Neural progenitor cell (in vitro differentiated cells): Measurements from ENCODE around the gene OVOL2. TPM values are rescaled to one million over a fixed set of nuclear protein-coding genes. Genes with fewer than 3 reads are reported as not detected.

Experiments
- DNase-seq: peaks from one replicate; pipeline ENCODE4 v3.0.0-alpha.2; 2016; ENCODE audit warnings: low spot score
- H2AFZ ChIP-seq: fragments of 200-600 bp; sonication (generic); replicated peaks from 2 replicates; pipeline ENCODE4 v1.6.1; 2016; ENCODE audit warnings: antibody characterized with exemption
- H3F3A ChIP-seq: fragments of 200-600 bp; sonication (generic); 2 replicates; pipeline ENCODE4 v1.6.1; 2016; ENCODE audit warnings: antibody characterized with exemption, low read depth
- H3K27ac ChIP-seq: fragments of 200-600 bp; sonication (generic); 2 replicates; pipeline ENCODE4 v1.5.1; 2016; ENCODE audit warnings: mild to moderate bottlenecking
- H3K27me3 ChIP-seq: fragments of 200-600 bp; sonication (generic); 2 replicates; pipeline ENCODE4 v1.6.1; 2016; ENCODE audit warnings: mild to moderate bottlenecking, moderate library complexity
- H3K36me3 ChIP-seq: fragments of 200-600 bp; sonication (generic); 2 replicates; pipeline ENCODE4 v1.5.1; 2016
- H3K4me1 ChIP-seq: fragments of 200-600 bp; sonication (generic); 2 replicates; pipeline ENCODE4 v1.6.1; 2016; ENCODE audit warnings: mixed run types
- H3K4me2 ChIP-seq: fragments of 200-600 bp; sonication (generic); 2 replicates; pipeline ENCODE4 v1.6.1; 2016
- H3K4me3 ChIP-seq: fragments of 200-600 bp; sonication (generic); 2 replicates; pipeline ENCODE4 v1.5.1; 2016
- H3K79me2 ChIP-seq: fragments of 200-600 bp; sonication (generic); 2 replicates; pipeline ENCODE4 v1.6.1; 2016; ENCODE audit warnings: low read depth
- H3K9ac ChIP-seq: fragments of 200-600 bp; sonication (generic); 2 replicates; pipeline ENCODE4 v1.6.1; 2016
- H3K9me3 ChIP-seq: fragments of 200-600 bp; sonication (generic); 2 replicates; pipeline ENCODE4 v1.5.1; 2016; ENCODE audit warnings: low read depth
- H4K20me1 ChIP-seq: fragments of 200-600 bp; sonication (generic); 2 replicates; pipeline ENCODE4 v1.6.1; 2016; ENCODE audit warnings: low read depth
- H3K27ac Mint-ChIP-seq: 3 replicates; pipeline ENCODE4 v1.8.0; 2021; ENCODE audit warnings: mixed read lengths
- H3K27me3 Mint-ChIP-seq: 2 replicates; pipeline ENCODE4 v1.8.0; 2022; ENCODE audit warnings: low read depth, mild to moderate bottlenecking, inconsistent platforms, moderate library complexity, mixed read lengths; ENCODE audit not compliant: insufficient read depth
- H3K36me3 Mint-ChIP-seq: 3 replicates; pipeline ENCODE4 v1.8.0; 2021; ENCODE audit warnings: mixed read lengths
- H3K4me1 Mint-ChIP-seq: 3 replicates; pipeline ENCODE4 v1.8.0; 2021; ENCODE audit warnings: mixed read lengths
- H3K4me3 Mint-ChIP-seq: 3 replicates; pipeline ENCODE4 v1.8.0; 2021; ENCODE audit warnings: mild to moderate bottlenecking, moderate library complexity, mixed read lengths
- H3K9me3 Mint-ChIP-seq: 3 replicates; pipeline ENCODE4 v1.8.0; 2020; ENCODE audit warnings: mixed read lengths
- CTCF ChIP-seq: fragments of 200-600 bp; sonication (generic); IDR thresholded peaks from 2 replicates; pipeline ENCODE4 v1.5.1; 2017; ENCODE audit warnings: antibody characterized with exemption, mild to moderate bottlenecking
- EZH2 ChIP-seq: fragments of 200-600 bp; sonication (generic); IDR thresholded peaks from 2 replicates; pipeline ENCODE4 v1.6.1; 2017; ENCODE audit warnings: antibody characterized with exemption, mild to moderate bottlenecking, moderate library complexity
- EZH2phosphoT487 ChIP-seq: fragments of 200-600 bp; sonication (generic); IDR thresholded peaks from 2 replicates; pipeline ENCODE4 v1.6.1; 2017; ENCODE audit warnings: antibody characterized with exemption
- total RNA-seq: library from RNA; depleted of rRNA; stranded (reverse); fragments of >200 nt; gene quantifications from 2 replicates; pipeline ENCODE4 v1.2.3, GENCODE V29; 2015; ENCODE audit warnings: low replicate concordance

The OVOL2 gene
- total RNA-seq, 1 donor from 2014 or later: 0.62 TPM

GRCh38 chr20:18034039-18034438, 23.7 kb downstream of the OVOL2 start:
- Histone ChIP-seq H3K27ac (peak overlapping the region; percentile 14), H3K9me3 (no peaks in the 10 kb centered on the region), H3K9ac (no peak overlapping the region), H3K4me2 (peak overlapping the region; percentile 32), H3K27me3 (no peaks in the 10 kb centered on the region), H4K20me1 (no peaks in the 10 kb centered on the region), H3K36me3 (no peaks in the 10 kb centered on the region), H3K4me1 (peaks cover 37% of the 10 kb centered on the region), H3F3A (peaks cover 23% of the 10 kb centered on the region), H3K79me2 (no peaks in the 10 kb centered on the region), H3K4me3 (no peak overlapping the region), H2AFZ (no peak overlapping the region)
- no peak overlapping the region for H3K27ac Mint-ChIP-seq
- H3K4me3 Mint-ChIP-seq: no peak overlapping the region
- H3K4me1 Mint-ChIP-seq: peaks cover 23% of the 10 kb centered on the region
- H3K9me3 Mint-ChIP-seq: no peaks in the 10 kb centered on the region
- peaks cover 4% of the 10 kb centered on the region for H3K27me3 Mint-ChIP-seq
- no peak for TF ChIP-seq EZH2
- no peak for TF ChIP-seq CTCF
- TF ChIP-seq EZH2phosphoT487: no peak
- DNase-seq: peak; percentile 37
- H3K36me3 Mint-ChIP-seq: no peaks in the 10 kb centered on the region

GRCh38 chr20:18032977-18033892, 24.5 kb downstream of the OVOL2 start:
- no peaks in the 10 kb centered on the region for H3K36me3 ChIP-seq
- H3K36me3 Mint-ChIP-seq: no peaks in the 10 kb centered on the region
- H3K27me3 ChIP-seq: no peaks in the 10 kb centered on the region
- DNase-seq: peak; percentile 90
- no peaks in the 10 kb centered on the region for H3K9me3 Mint-ChIP-seq
- H3K4me2 ChIP-seq: peak overlapping the region; percentile 32
- no peaks in the 10 kb centered on the region for H3K79me2 ChIP-seq
- H3K9me3 ChIP-seq: no peaks in the 10 kb centered on the region
- H4K20me1 ChIP-seq: no peaks in the 10 kb centered on the region
- peak; percentile 65 for TF ChIP-seq EZH2phosphoT487
- TF ChIP-seq CTCF: peak; percentile 45
- TF ChIP-seq EZH2: no peak
- H3K27ac Mint-ChIP-seq: no peak overlapping the region
- no peak overlapping the region for H3K9ac ChIP-seq
- peak overlapping the region; percentile 27 for H3K4me3 Mint-ChIP-seq
- H3F3A ChIP-seq: peaks cover 23% of the 10 kb centered on the region
- H3K27ac ChIP-seq: peak overlapping the region; percentile 14
- H3K27me3 Mint-ChIP-seq: peaks cover 3% of the 10 kb centered on the region
- H3K4me1 ChIP-seq: peaks cover 37% of the 10 kb centered on the region
- H2AFZ ChIP-seq: no peak overlapping the region
- peak overlapping the region; percentile 4 for H3K4me3 ChIP-seq
- H3K4me1 Mint-ChIP-seq: peaks cover 23% of the 10 kb centered on the region

DNA sequence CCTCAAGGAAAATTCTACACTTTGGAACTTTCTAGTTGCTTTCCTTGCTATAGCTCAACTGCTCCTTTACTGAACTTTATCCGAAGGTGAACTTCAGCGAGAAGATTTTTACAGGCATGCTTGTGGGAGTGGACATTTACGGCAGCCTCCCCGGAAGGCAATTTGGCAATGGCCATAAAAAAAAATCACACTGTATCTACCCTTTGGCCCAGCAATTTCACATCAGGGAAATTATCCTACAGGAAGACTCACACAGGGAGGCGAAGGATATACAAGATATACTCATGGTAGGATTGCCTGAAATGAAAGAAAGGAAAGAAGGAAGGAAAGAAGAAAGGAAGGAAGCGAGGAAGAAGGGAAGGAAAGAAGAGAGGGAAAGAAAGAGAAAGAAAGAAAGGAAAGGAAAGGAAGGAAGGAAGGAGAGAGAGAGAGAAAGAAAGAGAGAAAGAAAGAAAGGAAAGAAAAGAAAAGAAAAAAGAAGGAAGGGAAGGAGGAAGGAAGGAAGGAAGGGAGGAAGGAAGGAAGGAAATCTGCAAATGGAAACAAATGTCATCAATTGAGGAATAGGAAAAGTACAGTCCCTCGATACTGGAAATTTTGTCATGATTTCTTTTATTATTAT, 25.7 kb downstream of the OVOL2 start:
- peaks cover 20% of the 10 kb centered on the region for H3K4me1 Mint-ChIP-seq
- no peak for TF ChIP-seq CTCF
- no peak for TF ChIP-seq EZH2phosphoT487
- no peak for TF ChIP-seq EZH2
- Histone ChIP-seq H4K20me1 (no peaks in the 10 kb centered on the region), H2AFZ (no peak overlapping the region), H3K9ac (no peak overlapping the region), H3K4me1 (peaks cover 32% of the 10 kb centered on the region), H3K4me2 (no peak overlapping the region), H3K27me3 (no peaks in the 10 kb centered on the region), H3K9me3 (no peaks in the 10 kb centered on the region), H3K36me3 (no peaks in the 10 kb centered on the region), H3F3A (peaks cover 23% of the 10 kb centered on the region), H3K4me3 (no peak overlapping the region), H3K79me2 (no peaks in the 10 kb centered on the region), H3K27ac (no peak overlapping the region)
- peaks cover 6% of the 10 kb centered on the region for H3K27me3 Mint-ChIP-seq
- no peak overlapping the region for H3K27ac Mint-ChIP-seq
- H3K9me3 Mint-ChIP-seq: no peaks in the 10 kb centered on the region
- H3K4me3 Mint-ChIP-seq: no peak overlapping the region
- no peak for DNase-seq
- no peaks in the 10 kb centered on the region for H3K36me3 Mint-ChIP-seq
